Measurements from ENCODE around the gene CEP126. TPM values are rescaled to one million over a fixed set of nuclear protein-coding genes. Genes with fewer than 3 reads are reported as not detected.

The CEP126 gene, protein sequence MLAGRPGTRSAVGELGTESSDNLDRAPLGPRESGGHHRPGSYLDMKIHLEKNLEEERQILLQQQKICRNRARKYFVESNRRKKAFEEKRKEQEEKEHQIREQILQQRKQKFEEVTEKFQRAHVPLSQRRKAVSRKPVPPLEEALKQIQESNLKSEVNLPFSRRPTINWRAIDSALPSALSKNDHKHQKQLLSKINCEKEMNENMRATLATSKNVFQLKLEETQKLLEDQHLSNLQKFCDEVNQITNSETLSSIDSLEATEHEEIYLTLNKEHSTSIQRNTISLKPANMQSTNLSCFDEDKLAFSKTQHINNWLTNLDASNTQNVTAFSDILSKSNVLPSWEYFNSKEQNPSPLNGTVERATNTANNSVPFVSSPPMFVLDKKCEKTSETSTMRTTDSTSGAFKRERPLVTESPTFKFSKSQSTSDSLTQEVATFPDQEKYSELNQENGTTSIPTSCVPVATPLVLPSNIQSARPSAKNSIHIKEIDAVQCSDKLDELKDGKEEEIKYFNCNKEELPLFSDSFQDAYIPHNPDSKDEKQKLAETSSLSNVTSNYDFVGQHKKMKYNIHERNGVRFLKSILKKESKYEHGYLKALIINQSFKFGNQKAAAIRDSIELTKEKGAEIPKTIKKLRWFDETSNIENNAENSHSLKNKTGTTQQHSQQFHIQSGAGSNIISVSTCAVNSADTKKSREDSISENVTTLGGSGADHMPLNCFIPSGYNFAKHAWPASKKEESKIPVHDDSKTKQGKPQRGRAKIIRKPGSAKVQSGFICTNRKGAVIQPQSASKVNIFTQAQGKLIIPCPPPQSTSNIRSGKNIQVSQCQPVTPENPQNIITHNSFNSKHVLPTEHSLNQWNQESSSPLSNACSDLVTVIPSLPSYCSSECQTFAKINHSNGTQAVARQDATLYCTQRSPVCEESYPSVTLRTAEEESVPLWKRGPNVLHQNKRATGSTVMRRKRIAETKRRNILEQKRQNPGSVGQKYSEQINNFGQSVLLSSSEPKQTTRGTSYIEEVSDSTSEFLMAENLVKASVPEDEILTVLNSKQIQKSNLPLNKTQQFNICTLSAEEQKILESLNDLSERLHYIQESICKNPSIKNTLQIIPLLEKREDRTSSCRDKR
- polyA plus RNA-seq (2013, experiment 1 of 2), result 2.9 TPM
- polyA plus RNA-seq (2013, experiment 2 of 2), result 3.3 TPM

DNA sequence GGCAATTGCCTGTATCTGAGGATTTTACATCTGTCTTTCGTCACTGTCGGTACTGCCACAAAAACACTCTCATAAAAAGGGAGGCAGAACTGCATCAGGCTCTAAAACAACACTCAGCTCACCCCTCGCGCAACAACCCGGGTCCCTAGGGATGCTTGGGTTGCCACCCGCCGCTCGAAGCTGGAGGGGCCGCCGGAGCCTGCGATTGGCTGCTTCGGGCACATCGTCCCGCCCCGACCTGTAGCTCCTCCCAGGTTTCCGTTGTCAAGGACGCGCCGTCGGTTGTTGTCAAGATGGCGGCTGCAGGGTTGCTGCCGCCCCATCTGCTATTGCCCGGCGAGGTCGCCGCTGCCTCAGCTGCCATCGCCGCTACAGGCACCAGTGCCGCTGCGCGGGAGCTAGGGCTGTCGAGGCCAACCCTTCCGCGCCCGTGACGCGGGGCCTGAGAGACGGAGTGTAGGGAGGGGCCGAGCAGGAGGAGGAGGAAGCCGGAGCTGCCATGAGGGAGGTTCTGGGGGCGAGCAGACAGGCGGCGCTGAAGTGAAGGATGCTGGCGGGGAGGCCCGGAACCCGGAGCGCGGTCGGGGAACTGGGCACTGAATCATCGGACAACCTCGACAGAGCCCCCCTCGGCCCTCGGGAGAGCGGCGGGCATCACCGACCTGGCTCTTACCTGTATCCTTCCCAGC lies at the start of gene CEP126:
Gene CEP126, plus strand, starts transcription at position 273 of the 689 bp plus-strand sequence. Its CDS starts 275 bp downstream, at position 548.
- H3K4me1 ChIP-seq (ENCODE audit: control insufficient read depth in 2 of 2, insufficient read depth in 1 of 2, low read depth in 1 of 2, low read length in 2 of 2), result peaks cover 0 to 2% of the 10 kb centered on the region in 2 donors
- H3K4ac ChIP-seq (ENCODE audit: low read length), result no peak within 1 kb of the TSS
- no peaks in the 10 kb centered on the region for H3K9me3 ChIP-seq (replicated peaks in 1 of 2; ENCODE audit: control insufficient read depth in 2 of 2, insufficient read depth in 1 of 2, low read depth in 1 of 2, low read length in 2 of 2)
- H3K4me3 ChIP-seq (ENCODE audit: low read length in 2 of 2), result peak within 1 kb of the TSS; percentile 71 to 91
- no peak within 1 kb of the TSS for H4K8ac ChIP-seq (ENCODE audit: low read depth, low read length)
- H2BK12ac ChIP-seq (ENCODE audit: low read length), result no peak within 1 kb of the TSS
- no peaks in the 10 kb centered on the region for H3K27me3 ChIP-seq (ENCODE audit: control insufficient read depth in 3 of 3, insufficient read depth in 3 of 3, low read depth in 1 of 3, low read length in 3 of 3)
- H3K18ac ChIP-seq (ENCODE audit: low read length), result peak within 1 kb of the TSS; percentile 95
- peak; percentile 89 for DNase-seq (ENCODE audit: low spot score)
- no peaks in the 10 kb centered on the region for H3K36me3 ChIP-seq (replicated peaks in 1 of 2; ENCODE audit: control insufficient read depth in 2 of 2, insufficient read depth in 2 of 2, low read length in 2 of 2)
- H3K14ac ChIP-seq (ENCODE audit: low read length), result no peak within 1 kb of the TSS
- peak within 1 kb of the TSS; percentile 98 for H2AFZ ChIP-seq (ENCODE audit: low read length)
- peak within 1 kb of the TSS; percentile 83 for H3K4me2 ChIP-seq (ENCODE audit: insufficient read depth, low read length, poor library complexity, severe bottlenecking)
- H2BK120ac ChIP-seq (ENCODE audit: low read depth, low read length), result no peak within 1 kb of the TSS
- H2BK15ac ChIP-seq (ENCODE audit: low read length), result no peak within 1 kb of the TSS
- H3K79me1 ChIP-seq (ENCODE audit: low read depth, low read length), result no peaks in the 10 kb centered on the region
- peak within 1 kb of the TSS; percentile 73 for H3K9ac ChIP-seq (ENCODE audit: low read depth, low read length, poor library complexity)
- no CpG with 5 or more reads among the region's 56 CpGs for WGBS, 2 donors (ENCODE audit: extremely low coverage in 2 of 2, insufficient read length in 2 of 2, insufficient replicate concordance in 1 of 2)
- peak within 1 kb of the TSS; percentile 76 for H3K27ac ChIP-seq (replicated peaks; ENCODE audit: low read length)
- H3K23ac ChIP-seq (ENCODE audit: low read depth, low read length, poor library complexity), result peak within 1 kb of the TSS; percentile 11
- no peak within 1 kb of the TSS for H2BK5ac ChIP-seq (ENCODE audit: low read length)
- H4K91ac ChIP-seq (ENCODE audit: low read depth, low read length, poor library complexity), result no peak within 1 kb of the TSS
- H2AK5ac ChIP-seq (ENCODE audit: low read depth, low read length), result no peak within 1 kb of the TSS

DNA sequence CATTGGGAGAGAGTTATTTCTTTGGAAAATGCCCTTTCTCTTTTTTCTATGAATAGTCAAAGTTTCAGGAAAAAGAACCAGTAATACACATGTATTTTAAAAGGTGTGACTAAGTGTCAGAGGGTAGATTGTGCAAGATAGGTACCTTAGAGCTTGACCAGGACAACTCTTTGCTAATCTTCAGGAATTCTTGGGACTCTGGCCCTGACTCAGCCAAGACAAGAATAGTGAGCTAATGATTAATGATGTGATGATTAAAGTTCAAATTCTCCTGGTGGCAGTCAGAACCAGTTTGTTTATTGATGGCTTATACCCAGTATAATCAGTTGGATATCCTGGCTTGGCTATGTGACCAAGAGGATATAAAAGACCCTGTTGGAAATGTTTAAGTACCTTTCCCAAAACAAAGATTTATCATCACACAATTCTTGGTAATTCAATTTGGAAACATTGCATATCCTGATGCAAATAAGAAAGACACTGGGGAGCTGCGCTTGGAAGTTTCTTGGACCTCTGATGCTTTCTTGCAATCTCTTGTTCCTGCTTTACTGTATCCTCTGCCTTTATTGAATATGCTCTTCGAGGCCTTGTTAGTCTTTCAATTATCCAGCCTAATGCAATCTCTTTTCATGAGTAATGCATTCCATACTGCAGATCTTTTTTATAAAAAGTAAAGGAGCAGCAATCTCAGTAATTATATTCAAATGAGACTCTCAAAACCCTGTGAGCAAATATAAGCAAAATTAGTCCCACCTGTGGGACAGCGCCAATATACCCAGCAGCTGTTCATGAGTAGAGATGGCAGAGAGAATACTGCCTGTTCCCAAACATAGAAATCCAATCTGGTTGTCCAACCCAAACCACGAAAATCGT lies 48.0 kb upstream of the CEP126 start:
- no peak overlapping the region for H2BK5ac ChIP-seq (ENCODE audit: low read length)
- H3K14ac ChIP-seq (ENCODE audit: low read length), result no peak overlapping the region
- no CpG with 5 or more reads among the region's 5 CpGs for WGBS, 2 donors (ENCODE audit: extremely low coverage in 2 of 2, insufficient read length in 2 of 2, insufficient replicate concordance in 1 of 2)
- no peak overlapping the region for H3K23ac ChIP-seq (ENCODE audit: low read depth, low read length, poor library complexity)
- no peak overlapping the region for H2AFZ ChIP-seq (ENCODE audit: low read length)
- no peak overlapping the region for H3K4ac ChIP-seq (ENCODE audit: low read length)
- peaks cover 0 to 1% of the 10 kb centered on the region in 2 donors for H3K9me3 ChIP-seq (replicated peaks in 1 of 2; ENCODE audit: control insufficient read depth in 2 of 2, insufficient read depth in 1 of 2, low read depth in 1 of 2, low read length in 2 of 2)
- no peak overlapping the region for H3K4me2 ChIP-seq (ENCODE audit: insufficient read depth, low read length, poor library complexity, severe bottlenecking)
- H4K91ac ChIP-seq (ENCODE audit: low read depth, low read length, poor library complexity), result no peak overlapping the region
- no peak overlapping the region for H3K4me3 ChIP-seq (ENCODE audit: low read length in 2 of 2)
- H2BK15ac ChIP-seq (ENCODE audit: low read length), result no peak overlapping the region
- no peak for DNase-seq (ENCODE audit: low spot score)
- no peak overlapping the region for H2BK12ac ChIP-seq (ENCODE audit: low read length)
- no peak overlapping the region for H2BK120ac ChIP-seq (ENCODE audit: low read depth, low read length)
- no peaks in the 10 kb centered on the region for H3K4me1 ChIP-seq (ENCODE audit: control insufficient read depth in 2 of 2, insufficient read depth in 1 of 2, low read depth in 1 of 2, low read length in 2 of 2)
- no peak overlapping the region for H2AK5ac ChIP-seq (ENCODE audit: low read depth, low read length)
- H3K36me3 ChIP-seq (replicated peaks in 1 of 2; ENCODE audit: control insufficient read depth in 2 of 2, insufficient read depth in 2 of 2, low read length in 2 of 2), result no peaks in the 10 kb centered on the region
- no peaks in the 10 kb centered on the region for H3K27me3 ChIP-seq (ENCODE audit: control insufficient read depth in 3 of 3, insufficient read depth in 3 of 3, low read depth in 1 of 3, low read length in 3 of 3)
- H3K9ac ChIP-seq (ENCODE audit: low read depth, low read length, poor library complexity), result no peak overlapping the region
- H4K8ac ChIP-seq (ENCODE audit: low read depth, low read length), result no peak overlapping the region
- H3K27ac ChIP-seq (replicated peaks; ENCODE audit: low read length), result no peak overlapping the region
- H3K18ac ChIP-seq (ENCODE audit: low read length), result no peak overlapping the region
- H3K79me1 ChIP-seq (ENCODE audit: low read depth, low read length), result no peaks in the 10 kb centered on the region

- Histone ChIP-seq H3K9ac (ENCODE audit: low read depth, low read length, poor library complexity) (no peak overlapping the region), H3K4me2 (ENCODE audit: insufficient read depth, low read length, poor library complexity, severe bottlenecking) (no peak overlapping the region), H2BK15ac (ENCODE audit: low read length) (no peak overlapping the region), H4K91ac (ENCODE audit: low read depth, low read length, poor library complexity) (no peak overlapping the region), H3K14ac (ENCODE audit: low read length) (no peak overlapping the region), H3K27me3 (ENCODE audit: control insufficient read depth in 3 of 3, insufficient read depth in 3 of 3, low read depth in 1 of 3, low read length in 3 of 3) (no peaks in the 10 kb centered on the region), H3K4me3 (ENCODE audit: low read length in 2 of 2) (no peak overlapping the region), H3K9me3 (replicated peaks in 1 of 2; ENCODE audit: control insufficient read depth in 2 of 2, insufficient read depth in 1 of 2, low read depth in 1 of 2, low read length in 2 of 2) (peaks cover 0 to 1% of the 10 kb centered on the region in 2 donors), H2BK120ac (ENCODE audit: low read depth, low read length) (no peak overlapping the region), H3K23ac (ENCODE audit: low read depth, low read length, poor library complexity) (no peak overlapping the region), H3K79me1 (ENCODE audit: low read depth, low read length) (no peaks in the 10 kb centered on the region), H3K36me3 (replicated peaks in 1 of 2; ENCODE audit: control insufficient read depth in 2 of 2, insufficient read depth in 2 of 2, low read length in 2 of 2) (no peaks in the 10 kb centered on the region), H3K4ac (ENCODE audit: low read length) (no peak overlapping the region), H3K27ac (replicated peaks; ENCODE audit: low read length) (no peak overlapping the region), H2BK12ac (ENCODE audit: low read length) (no peak overlapping the region), H3K18ac (ENCODE audit: low read length) (no peak overlapping the region), H2AK5ac (ENCODE audit: low read depth, low read length) (no peak overlapping the region), H2BK5ac (ENCODE audit: low read length) (no peak overlapping the region), H2AFZ (ENCODE audit: low read length) (no peak overlapping the region), H3K4me1 (ENCODE audit: control insufficient read depth in 2 of 2, insufficient read depth in 1 of 2, low read depth in 1 of 2, low read length in 2 of 2) (no peaks in the 10 kb centered on the region), H4K8ac (ENCODE audit: low read depth, low read length) (no peak overlapping the region)
- DNase-seq (ENCODE audit: low spot score), result no peak
- WGBS, 2 donors (ENCODE audit: extremely low coverage in 2 of 2, insufficient read length in 2 of 2, insufficient replicate concordance in 1 of 2), result no CpG with 5 or more reads among the region's 2 CpGs
Observed at GRCh38 chr11:101867951-101868350, 46.9 kb upstream of the CEP126 start.

All from neuronal stem cell (in vitro differentiated cells).